Islet of Langerhans (tissue), 1 donor: ENCODE results near the gene HJURP.
"Not testable (repeated sequence)": the region's sequence is repeated elsewhere in the genome, so short reads cannot be mapped to it uniquely, and the experiment has no call there.

Source experiments
- FAIRE-seq: peaks from one replicate; lab custom pipeline; 2011; peaks lifted over from hg19 to GRCh38; lab: Jason Lieb, UNC

Gene HJURP

GRCh38 chr2:233854241-233854981 is at the start of gene HJURP:
HJURP (minus strand) TSS chr2:233854535; CDS start chr2:233854500, 35 bp downstream.
- no peak for FAIRE-seq

- no peak for FAIRE-seq
Measured at GRCh38 chr2:233901884-233902283, 47.5 kb upstream of the HJURP start.

- no peak for FAIRE-seq
Measured at GRCh38 chr2:233901367-233901766, 47.0 kb upstream of the HJURP start.

GRCh38 chr2:233896253-233896652 is 41.9 kb upstream of the HJURP start:
- not testable (repeated sequence) for FAIRE-seq

- FAIRE-seq: no peak
Measured at GRCh38 chr2:233892793-233893192, 38.5 kb upstream of the HJURP start.

- no peak for FAIRE-seq
Measured at GRCh38 chr2:233882353-233882752, 28.0 kb upstream of the HJURP start.

GRCh38 chr2:233872125-233872524 is 17.8 kb upstream of the HJURP start:
- FAIRE-seq: not testable (repeated sequence)

- no peak for FAIRE-seq
Measured at GRCh38 chr2:233871432-233871831, 17.1 kb upstream of the HJURP start.

GRCh38 chr2:233867993-233868532 is 13.7 kb upstream of the HJURP start, which contains the start of gene MSL3B:
MSL3B (minus strand) TSS chr2:233868386.
- no peak for FAIRE-seq

GRCh38 chr2:233866479-233866878 is 12.1 kb upstream of the HJURP start:
- no peak for FAIRE-seq

GRCh38 chr2:233865838-233866237 is 11.5 kb upstream of the HJURP start:
- FAIRE-seq: no peak

- no peak for FAIRE-seq
Measured at GRCh38 chr2:233862261-233862768, 8.0 kb upstream of the HJURP start.

GRCh38 chr2:233858331-233858730 is 4.0 kb upstream of the HJURP start:
- no peak for FAIRE-seq

GRCh38 chr2:233857511-233858141 is 3.3 kb upstream of the HJURP start:
- no peak for FAIRE-seq

GRCh38 chr2:233856184-233856583 is 1.8 kb upstream of the HJURP start:
- no peak for FAIRE-seq

- no peak for FAIRE-seq
Measured at GRCh38 chr2:233855345-233855744, 1.0 kb upstream of the HJURP start.

- FAIRE-seq: no peak
Measured at GRCh38 chr2:233853883-233854240, 473 bp downstream of the HJURP start.

GRCh38 chr2:233853353-233853752 is 982 bp downstream of the HJURP start:
- no peak for FAIRE-seq

GRCh38 chr2:233852056-233852455 is 2.3 kb downstream of the HJURP start:
- no peak for FAIRE-seq

GRCh38 chr2:233851169-233851568 is 3.2 kb downstream of the HJURP start:
- FAIRE-seq: no peak

GRCh38 chr2:233850745-233851144 is 3.6 kb downstream of the HJURP start:
- FAIRE-seq: no peak

GRCh38 chr2:233849607-233850271 is 4.6 kb downstream of the HJURP start:
- FAIRE-seq: no peak

- no peak for FAIRE-seq
Measured at GRCh38 chr2:233848276-233848675, 6.1 kb downstream of the HJURP start.
